ENCODE results near the gene MRPS26. TPM values are rescaled to one million over a fixed set of nuclear protein-coding genes. Genes with fewer than 3 reads are reported as not detected.

MRPS26 gene
- total RNA-seq, 1 experiment from 2014 or later: 105 TPM

DNA sequence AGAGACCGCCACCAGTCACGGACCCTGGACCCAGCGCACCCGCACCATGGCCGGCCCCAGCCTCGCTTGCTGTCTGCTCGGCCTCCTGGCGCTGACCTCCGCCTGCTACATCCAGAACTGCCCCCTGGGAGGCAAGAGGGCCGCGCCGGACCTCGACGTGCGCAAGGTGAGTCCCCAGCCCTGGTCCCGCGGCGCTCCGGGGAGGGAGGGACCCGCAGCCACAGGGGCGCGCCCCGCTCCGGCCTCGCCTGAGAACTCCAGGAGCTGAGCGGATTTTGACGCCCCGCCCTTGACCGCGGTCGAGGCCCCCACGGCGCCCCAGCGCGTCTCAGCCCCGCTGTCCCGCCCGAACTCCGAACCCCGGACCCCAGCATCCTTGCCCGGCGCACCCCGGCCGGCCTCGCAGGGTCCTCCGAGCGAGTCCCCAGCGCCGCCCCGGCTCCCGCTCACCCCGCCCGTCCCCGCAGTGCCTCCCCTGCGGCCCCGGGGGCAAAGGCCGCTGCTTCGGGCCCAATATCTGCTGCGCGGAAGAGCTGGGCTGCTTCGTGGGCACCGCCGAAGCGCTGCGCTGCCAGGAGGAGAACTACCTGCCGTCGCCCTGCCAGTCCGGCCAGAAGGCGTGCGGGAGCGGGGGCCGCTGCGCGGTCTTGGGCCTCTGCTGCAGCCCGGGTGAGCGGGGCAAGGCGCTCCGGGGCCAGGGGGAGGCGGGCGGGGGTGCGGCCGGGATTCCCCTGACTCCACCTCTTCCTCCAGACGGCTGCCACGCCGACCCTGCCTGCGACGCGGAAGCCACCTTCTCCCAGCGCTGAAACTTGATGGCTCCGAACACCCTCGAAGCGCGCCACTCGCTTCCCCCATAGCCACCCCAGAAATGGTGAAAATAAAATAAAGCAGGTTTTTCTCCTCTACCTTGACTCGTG lies 26.0 kb downstream of the MRPS26 start, which contains the start of gene OXT (continued):
- 0 out of 2 replicates have a peak, but pooled peaks have one; percentile 34 for TF ChIP-seq NR3C1 (CRISPR knock-in tag; conservative IDR thresholded peaks at IDR 0.05; ENCODE audit: low read depth)
- 0 out of 2 replicates have a peak, but pooled peaks have one; percentile 34 for TF ChIP-seq JUN (CRISPR knock-in tag; IDR thresholded peaks at IDR 0.05)
- TF ChIP-seq ZNF423 (CRISPR knock-in tag; IDR thresholded peaks at IDR 0.05): no peak
- TF ChIP-seq RELA (CRISPR knock-in tag; IDR thresholded peaks at IDR 0.05; ENCODE audit: borderline replicate concordance): peak; percentile 83; the same call in 1 of the 2 replicates
- TF ChIP-seq EMX1 (CRISPR knock-in tag; IDR thresholded peaks at IDR 0.05): no peak
- TF ChIP-seq, protein P1, sequence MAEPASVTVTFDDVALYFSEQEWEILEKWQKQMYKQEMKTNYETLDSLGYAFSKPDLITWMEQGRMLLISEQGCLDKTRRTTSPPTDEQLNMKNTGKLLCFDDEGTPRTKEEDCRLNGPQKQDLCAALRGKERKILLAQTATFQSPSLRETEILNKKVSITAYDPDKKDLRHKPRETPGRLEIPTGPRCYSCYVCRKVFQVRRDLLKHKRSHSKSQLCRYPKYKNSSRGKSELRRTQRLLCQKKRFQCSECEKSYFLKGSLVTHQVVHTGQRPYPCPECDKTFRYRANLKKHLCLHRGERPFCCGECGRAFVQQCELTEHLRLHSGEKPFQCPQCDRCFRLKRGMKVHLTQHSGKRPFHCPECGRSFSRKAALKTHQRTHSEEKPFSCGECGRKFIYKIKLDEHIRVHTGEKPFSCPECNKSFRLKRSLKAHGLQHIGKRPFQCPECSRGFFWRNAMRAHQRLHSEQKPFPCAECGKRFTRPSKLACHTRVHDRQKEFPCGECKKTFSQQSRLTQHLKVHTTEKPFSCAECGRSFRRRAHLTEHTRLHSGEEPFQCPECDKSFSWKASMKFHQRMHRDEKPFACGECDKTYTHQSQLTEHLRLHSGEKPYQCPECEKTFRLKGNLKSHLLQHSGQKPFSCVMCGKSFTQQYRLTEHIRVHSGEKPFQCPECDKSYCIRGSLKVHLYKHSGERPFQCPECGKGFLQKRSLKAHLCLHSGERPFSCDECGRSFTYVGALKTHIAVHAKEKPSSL (CRISPR knock-in tag; conservative IDR thresholded peaks at IDR 0.05): no peak
- TF ChIP-seq, protein P2, sequence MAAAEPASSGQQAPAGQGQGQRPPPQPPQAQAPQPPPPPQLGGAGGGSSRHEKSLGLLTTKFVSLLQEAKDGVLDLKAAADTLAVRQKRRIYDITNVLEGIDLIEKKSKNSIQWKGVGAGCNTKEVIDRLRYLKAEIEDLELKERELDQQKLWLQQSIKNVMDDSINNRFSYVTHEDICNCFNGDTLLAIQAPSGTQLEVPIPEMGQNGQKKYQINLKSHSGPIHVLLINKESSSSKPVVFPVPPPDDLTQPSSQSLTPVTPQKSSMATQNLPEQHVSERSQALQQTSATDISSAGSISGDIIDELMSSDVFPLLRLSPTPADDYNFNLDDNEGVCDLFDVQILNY (CRISPR knock-in tag; IDR thresholded peaks at IDR 0.05): no peak; the same call in none of the 2 replicates
- TF ChIP-seq MYBL2 (CRISPR knock-in tag; IDR thresholded peaks at IDR 0.05): peak; percentile 84; the same call in 1 of the 2 replicates
- TF ChIP-seq, protein P3, sequence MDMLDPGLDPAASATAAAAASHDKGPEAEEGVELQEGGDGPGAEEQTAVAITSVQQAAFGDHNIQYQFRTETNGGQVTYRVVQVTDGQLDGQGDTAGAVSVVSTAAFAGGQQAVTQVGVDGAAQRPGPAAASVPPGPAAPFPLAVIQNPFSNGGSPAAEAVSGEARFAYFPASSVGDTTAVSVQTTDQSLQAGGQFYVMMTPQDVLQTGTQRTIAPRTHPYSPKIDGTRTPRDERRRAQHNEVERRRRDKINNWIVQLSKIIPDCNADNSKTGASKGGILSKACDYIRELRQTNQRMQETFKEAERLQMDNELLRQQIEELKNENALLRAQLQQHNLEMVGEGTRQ (CRISPR knock-in tag; IDR thresholded peaks at IDR 0.05): no peak
- TF ChIP-seq ZNF121 (CRISPR knock-in tag; IDR thresholded peaks at IDR 0.05): peak; percentile 2; the same call in 1 of the 2 replicates
- no peak for TF ChIP-seq TEAD4 (CRISPR knock-in tag; IDR thresholded peaks at IDR 0.05)
- TF ChIP-seq, protein P4, sequence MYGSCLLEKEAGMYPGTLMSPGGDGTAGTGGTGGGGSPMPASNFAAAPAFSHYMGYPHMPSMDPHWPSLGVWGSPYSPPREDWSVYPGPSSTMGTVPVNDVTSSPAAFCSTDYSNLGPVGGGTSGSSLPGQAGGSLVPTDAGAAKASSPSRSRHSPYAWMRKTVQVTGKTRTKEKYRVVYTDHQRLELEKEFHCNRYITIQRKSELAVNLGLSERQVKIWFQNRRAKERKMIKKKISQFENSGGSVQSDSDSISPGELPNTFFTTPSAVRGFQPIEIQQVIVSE (CRISPR knock-in tag; IDR thresholded peaks at IDR 0.05; ENCODE audit: borderline replicate concordance): no peak
- TF ChIP-seq GTF2I (CRISPR knock-in tag; conservative IDR thresholded peaks at IDR 0.05): no peak
- no peak for TF ChIP-seq CREM (CRISPR knock-in tag; IDR thresholded peaks at IDR 0.05)
- 0 out of 2 replicates have a peak, but pooled peaks have one; percentile 73 for TF ChIP-seq SMAD4 (CRISPR knock-in tag; IDR thresholded peaks at IDR 0.05)
- TF ChIP-seq, protein P5, sequence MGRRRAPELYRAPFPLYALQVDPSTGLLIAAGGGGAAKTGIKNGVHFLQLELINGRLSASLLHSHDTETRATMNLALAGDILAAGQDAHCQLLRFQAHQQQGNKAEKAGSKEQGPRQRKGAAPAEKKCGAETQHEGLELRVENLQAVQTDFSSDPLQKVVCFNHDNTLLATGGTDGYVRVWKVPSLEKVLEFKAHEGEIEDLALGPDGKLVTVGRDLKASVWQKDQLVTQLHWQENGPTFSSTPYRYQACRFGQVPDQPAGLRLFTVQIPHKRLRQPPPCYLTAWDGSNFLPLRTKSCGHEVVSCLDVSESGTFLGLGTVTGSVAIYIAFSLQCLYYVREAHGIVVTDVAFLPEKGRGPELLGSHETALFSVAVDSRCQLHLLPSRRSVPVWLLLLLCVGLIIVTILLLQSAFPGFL (CRISPR knock-in tag; IDR thresholded peaks at IDR 0.05; ENCODE audit: borderline replicate concordance): peak; percentile 85; the same call in 1 of the 2 replicates
- TF ChIP-seq, protein P6, sequence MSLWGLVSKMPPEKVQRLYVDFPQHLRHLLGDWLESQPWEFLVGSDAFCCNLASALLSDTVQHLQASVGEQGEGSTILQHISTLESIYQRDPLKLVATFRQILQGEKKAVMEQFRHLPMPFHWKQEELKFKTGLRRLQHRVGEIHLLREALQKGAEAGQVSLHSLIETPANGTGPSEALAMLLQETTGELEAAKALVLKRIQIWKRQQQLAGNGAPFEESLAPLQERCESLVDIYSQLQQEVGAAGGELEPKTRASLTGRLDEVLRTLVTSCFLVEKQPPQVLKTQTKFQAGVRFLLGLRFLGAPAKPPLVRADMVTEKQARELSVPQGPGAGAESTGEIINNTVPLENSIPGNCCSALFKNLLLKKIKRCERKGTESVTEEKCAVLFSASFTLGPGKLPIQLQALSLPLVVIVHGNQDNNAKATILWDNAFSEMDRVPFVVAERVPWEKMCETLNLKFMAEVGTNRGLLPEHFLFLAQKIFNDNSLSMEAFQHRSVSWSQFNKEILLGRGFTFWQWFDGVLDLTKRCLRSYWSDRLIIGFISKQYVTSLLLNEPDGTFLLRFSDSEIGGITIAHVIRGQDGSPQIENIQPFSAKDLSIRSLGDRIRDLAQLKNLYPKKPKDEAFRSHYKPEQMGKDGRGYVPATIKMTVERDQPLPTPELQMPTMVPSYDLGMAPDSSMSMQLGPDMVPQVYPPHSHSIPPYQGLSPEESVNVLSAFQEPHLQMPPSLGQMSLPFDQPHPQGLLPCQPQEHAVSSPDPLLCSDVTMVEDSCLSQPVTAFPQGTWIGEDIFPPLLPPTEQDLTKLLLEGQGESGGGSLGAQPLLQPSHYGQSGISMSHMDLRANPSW (CRISPR knock-in tag; conservative IDR thresholded peaks at IDR 0.05; ENCODE audit: low read depth): no peak; the same call in 1 of the 2 replicates
- TF ChIP-seq, protein P7, sequence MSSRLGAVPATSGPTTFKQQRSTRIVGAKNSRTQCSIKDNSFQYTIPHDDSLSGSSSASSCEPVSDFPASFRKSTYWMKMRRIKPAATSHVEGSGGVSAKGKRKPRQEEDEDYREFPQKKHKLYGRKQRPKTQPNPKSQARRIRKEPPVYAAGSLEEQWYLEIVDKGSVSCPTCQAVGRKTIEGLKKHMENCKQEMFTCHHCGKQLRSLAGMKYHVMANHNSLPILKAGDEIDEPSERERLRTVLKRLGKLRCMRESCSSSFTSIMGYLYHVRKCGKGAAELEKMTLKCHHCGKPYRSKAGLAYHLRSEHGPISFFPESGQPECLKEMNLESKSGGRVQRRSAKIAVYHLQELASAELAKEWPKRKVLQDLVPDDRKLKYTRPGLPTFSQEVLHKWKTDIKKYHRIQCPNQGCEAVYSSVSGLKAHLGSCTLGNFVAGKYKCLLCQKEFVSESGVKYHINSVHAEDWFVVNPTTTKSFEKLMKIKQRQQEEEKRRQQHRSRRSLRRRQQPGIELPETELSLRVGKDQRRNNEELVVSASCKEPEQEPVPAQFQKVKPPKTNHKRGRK (CRISPR knock-in tag; IDR thresholded peaks at IDR 0.05; ENCODE audit: borderline replicate concordance): no peak
- peak; percentile 88 for TF ChIP-seq TP53 (CRISPR knock-in tag; IDR thresholded peaks at IDR 0.05)
- TF ChIP-seq OVOL2 (CRISPR knock-in tag; IDR thresholded peaks at IDR 0.05; ENCODE audit: borderline replicate concordance): no peak
- no peak for TF ChIP-seq MXD4 (CRISPR knock-in tag; IDR thresholded peaks at IDR 0.05; ENCODE audit: borderline replicate concordance)
- TF ChIP-seq, protein P8, sequence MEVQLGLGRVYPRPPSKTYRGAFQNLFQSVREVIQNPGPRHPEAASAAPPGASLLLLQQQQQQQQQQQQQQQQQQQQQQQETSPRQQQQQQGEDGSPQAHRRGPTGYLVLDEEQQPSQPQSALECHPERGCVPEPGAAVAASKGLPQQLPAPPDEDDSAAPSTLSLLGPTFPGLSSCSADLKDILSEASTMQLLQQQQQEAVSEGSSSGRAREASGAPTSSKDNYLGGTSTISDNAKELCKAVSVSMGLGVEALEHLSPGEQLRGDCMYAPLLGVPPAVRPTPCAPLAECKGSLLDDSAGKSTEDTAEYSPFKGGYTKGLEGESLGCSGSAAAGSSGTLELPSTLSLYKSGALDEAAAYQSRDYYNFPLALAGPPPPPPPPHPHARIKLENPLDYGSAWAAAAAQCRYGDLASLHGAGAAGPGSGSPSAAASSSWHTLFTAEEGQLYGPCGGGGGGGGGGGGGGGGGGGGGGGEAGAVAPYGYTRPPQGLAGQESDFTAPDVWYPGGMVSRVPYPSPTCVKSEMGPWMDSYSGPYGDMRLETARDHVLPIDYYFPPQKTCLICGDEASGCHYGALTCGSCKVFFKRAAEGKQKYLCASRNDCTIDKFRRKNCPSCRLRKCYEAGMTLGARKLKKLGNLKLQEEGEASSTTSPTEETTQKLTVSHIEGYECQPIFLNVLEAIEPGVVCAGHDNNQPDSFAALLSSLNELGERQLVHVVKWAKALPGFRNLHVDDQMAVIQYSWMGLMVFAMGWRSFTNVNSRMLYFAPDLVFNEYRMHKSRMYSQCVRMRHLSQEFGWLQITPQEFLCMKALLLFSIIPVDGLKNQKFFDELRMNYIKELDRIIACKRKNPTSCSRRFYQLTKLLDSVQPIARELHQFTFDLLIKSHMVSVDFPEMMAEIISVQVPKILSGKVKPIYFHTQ (CRISPR knock-in tag; IDR thresholded peaks at IDR 0.05): no peak
- no peak for TF ChIP-seq RORB (CRISPR knock-in tag; IDR thresholded peaks at IDR 0.05)

Measured in WTC11 (cell line).